NCI-H1417 treated with DMSO at 0.1 percent for 48 hours (cell line): Measurements from ENCODE around the gene GBP7.
"Not testable (repeated sequence)": the region's sequence is repeated elsewhere in the genome, so short reads cannot be mapped to it uniquely, and the experiment has no call there.

Experiments
- DNase-seq: peaks from one replicate; lab custom pipeline; 2025; lab: John Stamatoyannopoulos, UW

GBP7 gene

DNA sequence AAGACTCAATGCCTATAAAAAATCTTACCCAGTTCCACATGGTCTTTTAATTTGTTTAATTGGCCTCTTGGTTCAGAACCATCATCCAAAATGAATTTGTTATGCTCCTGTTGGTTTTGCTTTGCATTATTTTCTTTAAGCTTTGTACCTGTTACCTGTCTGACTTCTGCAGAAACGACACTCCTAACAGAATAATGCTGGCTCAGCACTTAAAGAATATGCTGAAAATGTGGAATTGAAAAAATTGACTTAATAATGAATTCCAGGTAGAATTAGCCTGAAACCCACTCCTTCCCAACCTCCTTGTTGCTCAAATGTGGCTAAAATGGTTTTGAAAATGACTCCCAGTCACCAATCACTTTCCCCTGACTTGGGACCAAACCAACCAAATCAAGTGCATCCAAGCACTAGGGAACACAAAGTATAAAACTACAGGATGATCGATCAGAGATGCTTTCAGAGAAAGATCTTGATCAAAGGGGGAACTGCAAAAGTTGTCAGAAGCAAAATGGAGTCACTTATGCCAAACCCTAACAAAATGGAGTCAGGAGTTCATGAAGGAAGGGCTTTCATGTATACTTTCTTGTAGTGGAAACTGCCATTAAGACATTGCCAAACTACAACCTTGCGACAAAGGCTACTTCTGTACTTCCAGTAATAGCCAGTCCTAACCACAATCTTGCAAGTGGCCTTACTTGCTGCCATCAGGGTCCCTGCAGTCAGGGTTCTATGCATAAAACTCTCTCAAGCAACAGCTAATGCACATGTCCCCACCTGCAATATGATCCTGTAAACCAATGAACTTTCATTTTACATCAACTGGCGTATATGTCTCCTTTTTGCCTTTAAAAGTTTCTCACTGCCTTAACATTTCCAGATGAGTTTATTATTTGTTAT is 5.4 kb downstream of the GBP7 start:
- DNase-seq = no peak

DNA sequence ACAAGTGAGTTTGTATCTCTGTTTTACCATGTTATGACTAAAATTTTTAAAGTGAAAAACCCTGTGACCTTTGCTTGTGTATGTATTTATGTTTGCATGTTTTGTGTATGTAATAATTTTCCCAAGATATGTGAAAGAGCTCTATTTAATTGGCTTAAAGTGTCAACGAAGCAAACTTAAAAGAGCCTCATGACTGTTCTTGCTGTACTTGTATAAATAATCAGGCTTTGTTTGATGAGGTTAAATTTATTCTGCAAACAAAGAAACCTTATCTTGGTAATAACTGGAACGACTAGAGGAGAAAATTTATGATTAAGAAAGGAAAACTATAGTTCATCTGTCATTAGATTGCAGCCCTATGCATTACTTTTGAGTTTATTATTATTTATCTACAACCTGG is 6.6 kb downstream of the GBP7 start:
- no peak for DNase-seq

DNA sequence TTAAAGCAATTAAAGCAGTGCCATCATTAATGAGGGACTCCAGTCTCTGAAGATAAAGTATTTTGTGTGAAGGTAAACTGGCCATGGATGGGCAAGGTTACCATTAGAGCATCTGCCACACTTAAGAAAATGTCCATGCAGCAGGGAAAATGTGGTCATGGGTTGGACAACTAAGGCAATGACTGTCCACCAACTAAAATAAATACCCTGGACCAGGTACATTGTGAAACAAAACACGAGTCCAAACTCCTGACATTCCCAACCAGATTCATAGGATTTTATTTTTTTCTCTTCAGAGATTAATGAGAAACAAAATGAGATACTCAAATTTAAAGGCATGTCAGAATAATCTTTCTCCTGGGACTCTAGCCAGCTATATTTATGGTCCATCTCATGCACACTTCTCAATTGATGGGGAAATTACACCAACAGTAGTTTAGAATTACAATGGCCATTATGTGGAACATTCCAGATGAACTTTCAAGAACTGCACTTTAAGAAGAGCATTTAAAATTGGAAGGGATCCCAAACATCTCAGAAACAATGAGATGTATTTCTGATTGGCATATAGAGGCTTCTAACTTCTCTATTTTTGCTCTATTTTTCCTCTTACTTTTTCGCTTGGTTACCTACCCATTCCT is 8.1 kb downstream of the GBP7 start:
- no peak for DNase-seq

DNA sequence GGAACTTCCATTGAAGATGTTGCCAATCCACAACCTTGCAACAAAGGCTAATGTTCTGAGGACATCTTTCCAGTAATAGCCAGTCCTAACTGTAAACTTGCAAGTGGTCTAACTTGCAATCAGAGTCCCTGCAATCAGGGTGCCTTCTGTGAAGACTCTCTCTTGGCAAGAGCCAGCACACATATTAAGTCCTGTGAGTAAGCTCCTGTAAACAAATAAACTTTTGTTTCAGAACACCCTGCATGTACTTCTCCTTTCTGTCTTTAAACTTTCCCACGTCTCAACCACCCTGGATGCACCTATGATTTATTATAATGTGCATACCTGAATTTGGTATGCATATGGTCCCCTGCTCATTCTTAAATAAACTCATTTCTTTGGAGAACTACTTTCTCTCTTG is 9.1 kb downstream of the GBP7 start:
- DNase-seq = no peak

DNA sequence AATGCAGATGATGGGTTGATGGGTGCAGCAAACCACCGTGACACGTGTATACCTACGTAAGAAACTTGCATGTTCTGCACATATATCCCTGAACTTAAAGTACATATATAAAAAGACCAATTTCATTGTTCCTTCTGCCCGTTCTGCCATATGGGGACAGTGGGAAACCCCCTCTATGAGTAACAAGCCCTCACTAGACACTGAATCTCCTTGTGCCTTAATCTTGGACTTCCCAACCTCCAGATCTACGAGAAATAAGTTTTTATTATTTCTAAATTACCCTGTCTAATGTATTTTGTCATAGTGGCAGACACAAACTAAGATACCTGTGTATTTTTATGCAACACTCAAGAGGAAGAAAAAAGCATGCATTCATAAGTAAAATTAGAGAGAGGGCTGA is 10.0 kb downstream of the GBP7 start:
- no peak for DNase-seq

DNA sequence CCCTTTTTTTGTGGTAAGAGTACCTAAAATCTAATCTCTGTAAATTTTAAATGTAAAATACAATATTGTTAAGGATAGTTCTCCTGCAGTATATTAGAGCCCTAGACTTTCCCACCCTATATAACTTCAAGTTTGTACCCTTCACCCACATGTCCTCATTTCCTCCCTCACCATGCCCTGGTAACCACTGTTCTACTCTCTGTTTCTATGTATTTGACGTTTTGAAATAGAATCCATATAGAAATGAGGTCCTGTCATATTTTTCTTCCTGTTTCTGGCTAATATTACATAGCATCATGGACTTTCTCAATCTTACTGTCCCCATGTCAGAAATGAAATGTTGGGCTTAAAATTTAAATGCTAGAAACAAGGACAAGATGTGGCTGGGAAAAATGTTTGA is 24.8 kb downstream of the GBP7 start:
- DNase-seq = no peak

DNA sequence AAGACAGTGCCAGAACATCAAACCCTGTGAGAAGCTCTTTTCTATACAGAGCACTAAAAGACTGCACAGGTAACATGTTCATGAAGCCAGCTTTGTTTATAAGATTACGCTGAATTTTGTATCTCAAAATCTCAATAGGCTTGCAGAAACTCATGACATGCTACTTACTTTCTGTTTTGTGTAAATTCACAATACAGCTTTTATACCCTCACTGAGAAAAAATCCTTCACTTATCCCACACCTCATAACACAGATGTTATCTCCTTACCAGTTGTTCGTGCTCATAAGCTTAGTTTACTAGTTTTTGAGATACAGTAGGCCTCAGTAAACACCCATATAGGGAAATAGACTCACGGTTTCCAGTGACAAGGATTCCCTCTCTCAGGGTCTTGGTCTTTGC is 25.8 kb downstream of the GBP7 start:
- DNase-seq = no peak

DNA sequence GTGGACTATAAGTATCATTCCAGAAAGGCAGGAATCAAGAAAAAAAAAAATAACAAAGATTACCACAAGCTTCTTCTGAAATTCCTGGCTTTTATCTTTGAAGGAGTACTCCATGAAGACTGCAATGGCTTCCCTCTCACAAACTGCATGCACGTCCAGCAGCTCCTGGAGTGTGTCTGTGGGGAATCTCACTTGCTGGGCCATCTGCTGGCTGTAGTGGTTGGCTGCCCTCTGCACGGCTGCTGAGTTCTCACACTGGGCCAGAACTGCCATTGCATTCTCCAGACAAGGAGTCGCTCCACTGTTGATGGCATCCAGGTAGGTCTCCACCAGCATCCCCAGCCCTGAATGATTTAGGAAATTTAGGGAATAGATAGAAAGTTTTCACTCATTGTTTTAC is 26.6 kb downstream of the GBP7 start:
- DNase-seq = no peak

DNA sequence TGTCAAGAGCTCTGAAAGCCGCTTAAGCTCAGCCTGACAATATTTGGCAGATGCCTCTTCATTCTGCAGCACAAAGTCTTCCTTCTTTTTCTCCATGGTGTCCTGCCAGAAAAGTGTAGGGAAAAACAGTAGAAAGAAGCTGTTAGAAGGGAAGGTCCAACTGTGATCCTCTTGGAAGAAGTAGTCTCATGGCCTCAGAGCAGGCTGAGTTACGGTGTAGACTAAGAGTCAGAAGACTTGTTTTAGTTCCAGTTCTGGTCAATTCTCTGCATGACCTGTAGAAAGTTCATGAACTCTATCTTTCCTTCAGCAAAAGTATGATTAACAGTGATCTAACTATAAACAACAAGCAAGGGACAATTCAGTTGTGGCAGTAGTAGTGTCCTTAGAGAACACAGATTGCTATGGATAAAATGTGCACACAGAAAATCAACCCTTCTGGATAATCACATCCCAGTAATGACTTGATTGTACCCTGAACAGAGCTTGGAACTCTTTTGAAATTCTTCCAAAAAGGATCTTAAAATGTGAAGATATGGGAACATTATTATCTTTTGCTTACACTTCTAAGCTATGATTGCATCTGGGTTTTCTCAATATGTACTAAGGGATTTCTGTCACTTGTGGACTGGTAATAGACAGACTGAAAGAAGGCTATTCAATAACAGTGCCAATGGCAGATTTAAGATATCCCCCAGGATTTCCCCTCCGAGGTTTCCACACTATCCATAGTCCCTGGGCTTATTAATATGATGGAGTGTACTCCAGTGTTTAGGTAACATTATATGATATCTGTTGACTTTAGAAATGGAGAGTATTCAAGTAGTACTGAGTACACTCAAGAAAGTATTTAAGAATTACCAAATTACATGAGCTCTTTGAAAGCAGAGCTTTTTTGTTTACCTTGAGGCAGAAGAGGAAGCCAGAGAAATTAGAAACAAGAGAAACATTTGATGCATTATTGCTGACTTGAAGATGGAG is 27.8 kb downstream of the GBP7 start:
- DNase-seq = no peak

DNA sequence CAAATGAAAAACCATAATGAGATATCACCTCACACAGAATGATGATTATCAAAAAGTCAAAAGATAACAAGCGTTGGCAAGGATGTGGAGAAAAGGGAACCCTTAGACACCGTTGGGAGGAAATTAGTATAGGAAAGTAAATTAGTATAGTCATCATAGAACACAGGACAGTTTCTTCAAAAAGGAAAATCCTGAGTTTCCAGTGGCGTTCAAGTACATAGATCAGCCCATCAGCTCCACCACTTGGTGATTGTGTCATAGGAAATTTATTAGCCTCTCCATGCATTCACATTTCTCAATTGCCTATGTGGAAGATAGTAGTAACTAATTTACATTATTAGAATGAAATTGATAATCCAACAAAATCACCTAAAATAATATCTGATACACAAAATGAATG is 29.1 kb downstream of the GBP7 start:
- no peak for DNase-seq

DNA sequence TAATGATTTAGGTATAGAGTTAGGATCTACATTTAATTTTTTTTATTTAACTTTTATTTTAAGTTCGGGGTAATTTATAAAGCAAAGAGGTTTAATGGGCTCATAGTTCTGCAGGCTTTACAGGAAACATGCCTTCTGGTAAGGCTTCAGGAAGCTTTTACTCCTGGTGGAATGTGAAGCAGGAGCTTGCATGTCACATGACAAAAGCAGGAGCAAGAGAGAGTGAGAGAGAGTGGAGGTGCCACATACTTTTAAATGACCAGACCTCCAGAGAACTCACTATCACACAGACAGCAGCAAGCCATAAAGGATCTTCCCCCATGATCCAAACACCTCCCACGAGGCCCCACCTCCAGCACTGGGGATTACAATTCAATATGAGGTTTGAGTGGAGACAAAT is 32.3 kb downstream of the GBP7 start:
- no peak for DNase-seq

DNA sequence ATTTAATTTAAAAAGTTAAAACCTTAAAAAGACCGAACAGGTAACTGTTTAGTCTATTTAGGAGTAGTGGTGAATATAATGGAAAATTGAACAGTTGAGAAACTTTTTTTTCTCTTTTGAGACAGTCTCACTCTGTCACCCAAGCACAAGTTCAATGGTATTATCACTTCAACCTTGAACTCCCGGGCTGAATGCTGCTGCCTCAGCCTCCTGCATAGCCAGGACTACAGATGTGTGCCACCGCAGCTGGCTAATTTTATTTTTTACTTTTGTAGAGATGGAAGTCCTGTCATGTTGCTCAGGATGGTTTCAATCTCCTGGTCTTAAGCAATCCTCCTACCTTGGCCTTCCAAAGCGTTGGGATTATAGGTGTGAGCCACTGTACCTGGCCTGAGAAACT is 33.6 kb downstream of the GBP7 start:
- DNase-seq = no peak

DNA sequence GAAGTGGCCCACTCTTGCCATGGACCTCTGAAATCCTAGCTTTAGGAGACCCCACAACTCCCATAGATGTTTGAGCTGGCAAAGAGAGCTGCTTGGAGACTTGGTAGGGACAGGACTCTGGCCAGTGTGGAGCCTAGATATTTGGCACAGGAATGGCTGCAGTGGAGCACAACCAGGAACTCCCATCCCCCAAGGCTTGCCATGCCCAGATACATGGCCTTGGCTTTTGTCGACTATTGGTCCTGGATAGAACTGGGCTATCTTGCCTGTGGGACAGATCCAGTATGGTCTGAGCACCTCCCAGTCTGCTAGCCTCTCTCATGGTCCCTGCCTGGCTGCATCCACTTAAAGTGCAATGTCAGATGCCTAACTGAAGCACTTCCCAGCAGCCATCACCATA is 42.1 kb downstream of the GBP7 start:
- DNase-seq = no peak

DNA sequence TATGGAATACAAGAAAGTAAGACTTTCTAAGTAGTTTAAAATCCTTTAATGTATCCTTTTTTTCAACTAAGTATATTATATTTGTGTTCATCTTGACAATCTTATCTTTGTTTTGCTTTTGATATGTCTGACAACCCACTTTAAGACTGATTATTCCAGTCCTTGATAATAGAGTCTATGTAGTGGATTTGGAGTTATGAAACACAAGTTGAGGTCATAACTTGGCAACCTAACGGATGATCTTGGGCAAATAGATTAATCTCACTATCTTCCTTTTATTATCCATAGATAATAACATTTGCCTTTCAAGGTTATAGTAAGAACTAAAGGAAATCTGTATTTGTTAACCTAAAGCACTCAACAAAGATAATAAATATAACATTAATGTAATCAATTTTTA is 45.1 kb downstream of the GBP7 start:
- no peak for DNase-seq

DNA sequence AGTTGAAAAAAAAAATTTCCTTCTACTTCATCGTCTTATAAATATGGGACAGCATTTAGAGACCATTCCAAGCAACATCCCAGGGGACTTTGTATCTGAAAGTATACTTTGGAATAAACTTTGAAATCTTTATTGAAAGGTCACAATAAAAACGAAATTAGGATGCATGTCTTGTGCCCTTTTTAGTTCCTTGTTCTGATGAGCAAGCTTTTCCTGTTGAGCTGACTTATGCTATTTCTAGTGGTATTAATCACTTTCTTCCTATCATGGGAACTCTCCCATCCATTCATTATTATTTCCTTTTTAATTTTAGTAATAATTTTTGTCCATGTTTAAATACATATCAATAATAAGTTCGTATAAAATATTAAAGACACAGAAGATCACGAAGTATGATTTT is 45.9 kb downstream of the GBP7 start:
- DNase-seq = no peak

DNA sequence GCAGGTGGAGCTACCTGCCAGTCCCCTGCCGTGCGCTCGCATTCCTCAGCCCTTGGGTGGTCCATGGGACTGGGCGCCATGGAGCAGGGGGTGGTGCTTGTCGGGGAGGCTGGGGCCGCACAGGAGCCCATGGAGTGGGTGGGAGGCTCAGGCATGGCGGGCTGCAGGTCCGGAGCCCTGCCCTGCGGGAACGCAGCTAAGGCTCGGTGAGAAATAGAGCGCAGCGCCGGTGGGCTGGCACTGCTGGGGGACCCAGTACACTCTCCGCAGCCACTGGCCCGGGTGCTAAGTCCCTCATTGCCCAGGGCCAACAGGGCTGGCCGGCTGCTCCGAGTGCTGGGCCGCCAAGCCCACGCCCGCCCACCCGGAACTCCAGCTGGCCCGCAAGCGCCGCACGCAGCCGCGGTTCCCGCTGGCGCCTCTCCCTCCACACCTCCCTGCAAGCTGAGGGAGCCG is 47.8 kb downstream of the GBP7 start:
- DNase-seq = not testable (repeated sequence)

DNA sequence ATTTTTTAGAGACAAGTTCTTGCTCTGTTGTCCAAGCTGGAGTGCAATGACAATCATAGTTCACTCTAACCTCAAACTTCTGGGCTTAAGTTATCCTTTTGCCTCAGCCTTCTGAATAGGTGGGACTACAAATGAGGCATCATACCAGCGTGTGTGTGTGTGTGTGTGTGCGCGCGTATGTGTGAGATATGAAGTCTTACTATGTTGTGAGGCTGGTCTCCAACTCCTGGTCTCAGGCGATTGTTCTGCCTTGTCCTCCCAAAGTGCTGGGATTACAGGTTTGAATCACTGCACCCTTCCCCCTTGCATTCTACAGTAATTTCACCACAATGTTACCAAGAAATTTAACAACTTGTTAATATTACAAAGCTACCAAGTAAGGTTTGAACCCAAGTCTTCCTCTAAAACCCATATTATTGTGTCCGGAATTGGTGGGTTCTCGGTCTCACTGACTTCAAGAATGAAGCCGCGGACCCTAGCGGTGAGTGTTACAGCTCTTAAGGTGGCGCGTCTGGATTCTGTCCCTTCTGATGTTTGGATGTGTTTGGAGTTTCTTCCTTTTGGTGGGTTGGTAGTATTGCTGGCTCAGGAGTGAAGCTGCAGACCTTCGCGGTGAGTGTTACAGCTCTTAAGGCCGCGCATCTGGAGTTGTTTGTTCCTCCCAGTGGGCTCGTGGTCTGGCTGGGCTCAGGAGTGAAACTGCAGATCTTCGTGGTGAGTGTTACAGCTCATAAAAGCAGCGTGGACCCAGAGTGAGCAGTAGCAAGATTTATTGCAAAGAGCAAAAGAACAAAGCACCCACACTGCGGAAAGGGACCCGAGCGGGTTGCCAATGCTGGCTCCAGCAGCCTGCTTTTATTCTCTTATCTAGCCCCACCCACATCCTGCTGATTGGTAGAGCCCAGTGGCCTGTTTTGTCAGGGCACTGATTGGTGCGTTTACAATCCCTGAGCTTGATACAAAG is 48.9 kb downstream of the GBP7 start:
- DNase-seq = not testable (repeated sequence)

DNA sequence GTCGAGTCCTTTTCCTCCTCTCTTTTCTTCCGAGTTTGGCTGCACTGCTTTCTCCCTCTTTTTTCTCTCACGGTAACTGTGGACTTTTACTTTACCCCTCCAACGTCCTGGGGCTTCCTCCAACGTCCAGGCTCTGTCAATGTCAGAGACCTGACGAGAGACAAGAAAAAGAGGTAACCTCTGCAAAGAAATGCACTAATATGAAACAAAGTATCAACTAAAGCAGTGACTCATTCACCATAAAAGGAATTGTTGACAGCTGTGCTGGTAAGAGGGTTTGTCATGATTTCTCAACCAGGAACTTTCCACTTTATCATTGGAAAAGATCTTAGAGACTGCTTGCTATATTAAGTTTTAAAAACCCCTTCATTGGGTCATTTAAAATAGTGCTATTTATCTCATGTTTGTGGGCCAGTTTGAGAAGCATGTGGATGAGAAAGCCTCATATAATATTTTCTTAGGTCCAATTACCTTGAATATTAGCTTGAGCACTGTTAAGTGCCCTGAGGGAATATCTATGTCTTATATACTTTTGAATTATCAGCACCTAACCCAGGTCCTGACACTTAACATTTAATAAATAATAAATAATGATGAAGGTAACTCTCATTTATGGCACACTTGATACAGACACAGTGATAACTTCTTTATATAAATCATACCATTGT is 49.8 kb downstream of the GBP7 start, which contains the start of gene GBP2:
GBP2 (minus strand) TSS at position 202 of the 668 bp plus-strand sequence. CDS start 4,148 bp downstream, outside the sequence.
- DNase-seq = no peak

DNA sequence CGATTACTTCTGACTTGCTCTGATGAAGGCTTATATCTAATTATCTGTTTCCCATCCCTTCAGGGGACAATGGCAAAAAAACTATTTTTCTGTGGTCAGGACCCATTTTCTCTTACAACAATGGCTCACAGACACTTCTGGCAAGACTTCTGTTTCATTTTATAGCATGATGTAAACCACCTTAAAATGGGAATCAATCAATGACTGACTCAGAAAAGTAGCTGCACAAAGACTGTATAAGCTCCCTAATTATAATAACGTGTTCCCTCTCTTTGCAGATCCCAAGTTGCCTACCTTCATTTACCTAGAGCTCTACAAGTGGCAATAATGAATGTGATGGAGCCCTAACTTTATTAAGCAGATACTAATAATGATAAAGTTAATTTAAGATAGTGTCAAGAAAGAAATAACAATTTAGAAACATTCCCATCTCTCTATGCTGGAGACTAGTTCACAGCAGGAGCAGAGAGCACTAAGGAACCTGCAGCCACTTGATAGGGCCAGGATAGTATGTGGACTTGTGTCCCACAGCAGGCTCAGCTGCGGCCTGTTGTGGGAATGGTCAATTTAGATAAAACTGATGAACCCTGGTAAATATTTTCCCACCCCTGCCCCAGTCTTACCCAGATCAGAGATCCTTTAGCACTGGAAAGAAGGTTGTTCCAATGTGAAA is 50.4 kb downstream of the GBP7 start:
- no peak for DNase-seq

DNA sequence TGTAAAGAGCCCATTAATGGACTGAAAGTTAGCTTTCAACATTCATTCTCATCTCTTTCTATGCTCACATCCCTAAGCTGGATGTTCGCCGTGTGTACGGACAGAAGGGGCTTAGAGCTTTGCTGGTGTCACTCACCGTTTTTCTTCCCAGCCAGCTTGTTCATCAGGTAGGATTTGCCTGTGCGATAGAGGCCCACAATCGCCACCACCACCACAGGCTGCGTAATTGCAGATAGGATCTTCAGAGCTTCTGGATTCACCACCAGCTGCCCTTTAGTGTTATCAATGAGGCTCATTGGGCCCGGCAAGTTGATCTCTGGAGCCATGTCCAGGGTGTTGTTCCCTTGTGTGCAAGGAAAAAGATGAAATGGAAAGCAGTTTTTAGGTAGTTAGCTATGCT is 54.2 kb downstream of the GBP7 start:
- DNase-seq = no peak
